NCI-H2081 treated with DMSO at 0.1 percent for 48 hours (cell line): ENCODE data around the gene SMARCC1.

Experiments used
- DNase-seq: peaks from one replicate; lab custom pipeline; 2025; lab: John Stamatoyannopoulos, UW

SMARCC1 gene

GRCh38 chr3:47701388-47701787, 80.3 kb downstream of the SMARCC1 start:
- DNase-seq, result no peak

- DNase-seq, result no peak
Observed at GRCh38 chr3:47692158-47692557, 89.5 kb downstream of the SMARCC1 start.

- no peak for DNase-seq
Observed at GRCh38 chr3:47688488-47688887, 93.2 kb downstream of the SMARCC1 start.

- DNase-seq, result no peak
Observed at GRCh38 chr3:47685037-47685436, 96.7 kb downstream of the SMARCC1 start.

- DNase-seq, result no peak
Observed at GRCh38 chr3:47681016-47681415, 100.7 kb downstream of the SMARCC1 start.

GRCh38 chr3:47678446-47679338, 103.0 kb downstream of the SMARCC1 start:
- DNase-seq, result no peak

GRCh38 chr3:47669026-47669749, 112.5 kb downstream of the SMARCC1 start:
- DNase-seq, result no peak

- no peak for DNase-seq
Observed at GRCh38 chr3:47666118-47666517, 115.6 kb downstream of the SMARCC1 start.

GRCh38 chr3:47664519-47664918, 117.2 kb downstream of the SMARCC1 start:
- DNase-seq, result no peak

- DNase-seq, result no peak
Observed at GRCh38 chr3:47663630-47664240, 118.0 kb downstream of the SMARCC1 start.

- no peak for DNase-seq
Observed at GRCh38 chr3:47661121-47661752, 120.5 kb downstream of the SMARCC1 start.

GRCh38 chr3:47658444-47658843, 123.2 kb downstream of the SMARCC1 start:
- DNase-seq, result no peak

GRCh38 chr3:47652142-47652541, 129.6 kb downstream of the SMARCC1 start:
- DNase-seq, result no peak

- DNase-seq, result no peak
Observed at GRCh38 chr3:47650294-47650693, 131.4 kb downstream of the SMARCC1 start.

- no peak for DNase-seq
Observed at GRCh38 chr3:47647550-47647949, 134.1 kb downstream of the SMARCC1 start.

- DNase-seq, result no peak
Observed at GRCh38 chr3:47646362-47646761, 135.3 kb downstream of the SMARCC1 start.

- DNase-seq, result no peak
Observed at GRCh38 chr3:47645551-47645950, 136.1 kb downstream of the SMARCC1 start.

- no peak for DNase-seq
Observed at GRCh38 chr3:47643092-47643491, 138.6 kb downstream of the SMARCC1 start.

GRCh38 chr3:47641739-47642138, 140.0 kb downstream of the SMARCC1 start:
- DNase-seq, result no peak

- no peak for DNase-seq
Observed at GRCh38 chr3:47636921-47637320, 144.8 kb downstream of the SMARCC1 start.

GRCh38 chr3:47636225-47636624, 145.5 kb downstream of the SMARCC1 start:
- no peak for DNase-seq

GRCh38 chr3:47635536-47635935, 146.2 kb downstream of the SMARCC1 start:
- DNase-seq, result no peak
